GM12864 (cell line): ENCODE results near the gene MORC2.

Experiments
- DNase-seq: peaks from one replicate; pipeline ENCODE4 v3.0.0-alpha.2; 2011; ENCODE audit warnings: low read depth
- H3K4me3 ChIP-seq: 2 replicates; pipeline ENCODE4 v1.5.1; 2011; ENCODE audit warnings: mild to moderate bottlenecking, low read depth, low read length, control low read depth
- TF ChIP-seq, protein P1 (sequence below): IDR thresholded peaks from 2 replicates; pipeline ENCODE4 v1.5.1; 2011; ENCODE audit warnings: low read depth, mild to moderate bottlenecking, moderate library complexity, low read length, control low read depth, inconsistent platforms; ENCODE audit errors: missing control alignments

The MORC2 gene

DNA sequence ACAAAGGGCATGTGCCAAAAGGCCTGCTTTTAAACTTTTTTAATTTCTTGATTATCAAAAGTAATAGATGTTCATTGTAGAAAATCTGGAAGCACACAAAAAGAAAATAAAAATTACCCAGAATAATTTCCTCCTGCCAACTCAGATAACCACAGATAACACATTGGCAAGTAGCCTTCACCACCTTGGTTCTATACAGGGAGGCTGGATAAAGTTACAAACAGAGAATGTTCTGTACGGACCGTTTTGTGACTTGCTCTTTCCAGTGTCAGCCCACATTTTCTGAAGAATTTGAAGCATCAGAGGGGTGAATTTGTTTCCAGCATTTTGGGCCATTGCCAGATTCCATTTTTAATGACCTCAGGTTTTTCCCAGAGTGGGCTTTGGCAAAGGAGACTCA, 24.0 kb upstream of the MORC2 start:
- no peak overlapping the region for H3K4me3 ChIP-seq
- TF ChIP-seq, protein P1, sequence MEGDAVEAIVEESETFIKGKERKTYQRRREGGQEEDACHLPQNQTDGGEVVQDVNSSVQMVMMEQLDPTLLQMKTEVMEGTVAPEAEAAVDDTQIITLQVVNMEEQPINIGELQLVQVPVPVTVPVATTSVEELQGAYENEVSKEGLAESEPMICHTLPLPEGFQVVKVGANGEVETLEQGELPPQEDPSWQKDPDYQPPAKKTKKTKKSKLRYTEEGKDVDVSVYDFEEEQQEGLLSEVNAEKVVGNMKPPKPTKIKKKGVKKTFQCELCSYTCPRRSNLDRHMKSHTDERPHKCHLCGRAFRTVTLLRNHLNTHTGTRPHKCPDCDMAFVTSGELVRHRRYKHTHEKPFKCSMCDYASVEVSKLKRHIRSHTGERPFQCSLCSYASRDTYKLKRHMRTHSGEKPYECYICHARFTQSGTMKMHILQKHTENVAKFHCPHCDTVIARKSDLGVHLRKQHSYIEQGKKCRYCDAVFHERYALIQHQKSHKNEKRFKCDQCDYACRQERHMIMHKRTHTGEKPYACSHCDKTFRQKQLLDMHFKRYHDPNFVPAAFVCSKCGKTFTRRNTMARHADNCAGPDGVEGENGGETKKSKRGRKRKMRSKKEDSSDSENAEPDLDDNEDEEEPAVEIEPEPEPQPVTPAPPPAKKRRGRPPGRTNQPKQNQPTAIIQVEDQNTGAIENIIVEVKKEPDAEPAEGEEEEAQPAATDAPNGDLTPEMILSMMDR = no peak
- no peak for DNase-seq

- H3K4me3 ChIP-seq = no peak overlapping the region
- no peak for DNase-seq
- TF ChIP-seq, protein P1 = no peak
These were observed 22.1 kb upstream of the MORC2 start for GRCh38 chr22:30990690-30991089.

GRCh38 chr22:30989474-30989873, 20.9 kb upstream of the MORC2 start:
- H3K4me3 ChIP-seq = no peak overlapping the region
- TF ChIP-seq, protein P1 = no peak
- no peak for DNase-seq

- TF ChIP-seq, protein P1 = no peak
- DNase-seq = no peak
- H3K4me3 ChIP-seq = no peak overlapping the region
These were observed 17.1 kb upstream of the MORC2 start for GRCh38 chr22:30985561-30986208.

DNA sequence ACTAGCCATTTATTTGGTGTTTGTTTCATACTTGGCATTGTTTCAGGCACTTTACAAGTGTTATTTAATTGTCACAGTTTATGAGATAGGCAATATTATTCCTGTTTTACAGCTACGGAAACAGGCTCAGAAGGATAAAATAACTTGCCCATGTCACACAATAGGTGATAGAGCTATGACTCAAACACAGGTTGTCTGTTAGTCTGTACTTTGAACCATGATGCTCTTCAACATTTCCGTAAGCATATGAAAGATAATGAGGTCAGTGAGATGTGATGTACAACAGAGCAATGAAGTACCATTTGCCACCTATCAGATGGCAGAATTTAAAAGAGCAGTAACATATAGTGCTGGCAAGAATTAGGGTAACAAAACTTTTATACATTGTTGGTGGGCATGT, 15.7 kb upstream of the MORC2 start:
- TF ChIP-seq, protein P1 = no peak
- DNase-seq = no peak
- H3K4me3 ChIP-seq = no peak overlapping the region

DNA sequence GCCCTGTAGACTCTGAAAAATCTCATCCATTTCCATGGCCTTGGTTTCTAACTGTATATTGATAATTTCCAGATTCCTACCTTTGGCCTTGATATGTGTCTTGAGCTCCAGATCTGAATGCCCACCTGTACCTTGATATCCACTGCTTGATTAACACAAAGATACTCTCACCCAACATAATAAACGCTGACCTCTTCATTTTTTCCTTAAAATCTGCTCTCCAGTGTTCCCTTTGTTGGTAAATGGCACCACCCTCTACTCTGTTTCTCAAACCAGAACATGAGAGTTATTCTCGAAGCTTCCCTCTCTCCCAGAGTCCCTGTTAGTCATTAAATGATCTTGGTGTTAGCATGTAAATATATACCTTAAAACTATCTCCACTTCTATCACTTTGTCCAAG, 13.9 kb upstream of the MORC2 start:
- DNase-seq = no peak
- no peak overlapping the region for H3K4me3 ChIP-seq
- TF ChIP-seq, protein P1 = no peak

DNA sequence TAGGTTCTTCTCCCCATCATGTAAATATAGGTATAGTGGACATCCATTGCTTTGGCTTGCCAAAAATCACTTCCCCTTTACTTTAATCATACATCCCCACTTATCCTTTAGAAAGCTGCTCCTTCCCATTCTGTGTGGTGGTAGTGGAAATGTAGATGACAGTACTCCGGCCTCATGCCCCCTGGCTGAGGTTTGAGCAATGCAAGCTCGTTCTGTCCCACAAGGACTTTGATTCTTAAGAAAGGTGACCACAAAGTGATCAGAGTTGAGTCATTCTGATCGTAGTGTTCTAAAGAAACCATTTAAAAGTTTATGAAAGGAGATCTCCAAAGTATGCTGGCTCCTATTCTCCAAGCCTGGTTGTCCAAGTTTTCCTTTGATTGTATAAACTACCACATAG, 11.4 kb upstream of the MORC2 start:
- DNase-seq = no peak
- TF ChIP-seq, protein P1 = no peak
- H3K4me3 ChIP-seq = no peak overlapping the region
